ENCODE data around the gene HIC1. TPM values are rescaled to one million over a fixed set of nuclear protein-coding genes. Genes with fewer than 3 reads are reported as not detected.

Gene HIC1
- total RNA-seq, 2 experiments from 2014 or later = 0.19 to 0.32 TPM

- H3K4me1 ChIP-seq (ENCODE audit: insufficient read depth, low read length, poor library complexity, severe bottlenecking) = peaks cover 54% of the 10 kb centered on the region
- no peaks in the 10 kb centered on the region for H3K9me3 ChIP-seq (ENCODE audit: low read length)
- intact Hi-C loops (cut with micrococcal nuclease; ENCODE audit: unreplicated experiment) = no loop called here
- CTCF ChIA-PET (ENCODE audit: unreplicated experiment) = no interaction called here
- no peaks in the 10 kb centered on the region for H4K20me1 ChIP-seq (ENCODE audit: insufficient read depth, low read length)
- BruUV-seq (replicated peaks) = no TSS peak
- no peaks in the 10 kb centered on the region for H3K9me2 ChIP-seq (ENCODE audit: insufficient read depth, low read length)
- POLR2A ChIA-PET = interaction anchor here (0.6 to 1.0 kb wide), 2 partner anchors 28 to 108 kb away, joined by 3 to 5 read pairs; no protein-coding TSS in a partner anchor
- H3K36me3 ChIP-seq (ENCODE audit: insufficient read depth, low read length) = no peaks in the 10 kb centered on the region
- no peak overlapping the region for H2AFZ ChIP-seq (ENCODE audit: low read length)
- no peak overlapping the region for H3K4me3 ChIP-seq (ENCODE audit: low read depth, low read length, poor library complexity, severe bottlenecking)
- H3K4me2 ChIP-seq (ENCODE audit: low read length) = peak overlapping the region; percentile 70
- TF ChIP-seq CTCF (conservative IDR thresholded peaks at IDR 0.05; ENCODE audit: low read length) (no peak), EZH2phosphoT487 (IDR thresholded peaks at IDR 0.05; ENCODE audit: borderline replicate concordance, low read depth, low read length) (no peak)
- H3K79me2 ChIP-seq (ENCODE audit: insufficient read depth, low read depth, low read length) = no peaks in the 10 kb centered on the region
- no peak for DNase-seq (ENCODE audit: low spot score)
- no peak overlapping the region for H3K27ac ChIP-seq (ENCODE audit: low read depth, low read length, poor library complexity, severe bottlenecking)
Observed at GRCh38 chr17:2090804-2091534, 36.1 kb downstream of the HIC1 start.

GRCh38 chr17:2092253-2092652 lies 37.4 kb downstream of the HIC1 start:
- POLR2A ChIA-PET = interaction anchor here (0.7 kb wide), 1 partner anchor 22 kb away, joined by 3 read pairs; no protein-coding TSS in a partner anchor

More at GRCh38 chr17:2092253-2092652, 37.4 kb downstream of the HIC1 start:
- H2AFZ ChIP-seq (ENCODE audit: low read length) = no peak overlapping the region
- CTCF ChIA-PET (ENCODE audit: unreplicated experiment) = no interaction called here
- TF ChIP-seq EZH2phosphoT487 (IDR thresholded peaks at IDR 0.05; ENCODE audit: borderline replicate concordance, low read depth, low read length) = no peak
- no peak for TF ChIP-seq CTCF (conservative IDR thresholded peaks at IDR 0.05; ENCODE audit: low read length)
- H3K4me2 ChIP-seq (ENCODE audit: low read length) = no peak overlapping the region
- no peak overlapping the region for H3K4me3 ChIP-seq (ENCODE audit: low read depth, low read length, poor library complexity, severe bottlenecking)
- no peaks in the 10 kb centered on the region for H4K20me1 ChIP-seq (ENCODE audit: insufficient read depth, low read length)
- H3K9me3 ChIP-seq (ENCODE audit: low read length) = no peaks in the 10 kb centered on the region
- H3K27ac ChIP-seq (ENCODE audit: low read depth, low read length, poor library complexity, severe bottlenecking) = no peak overlapping the region
- H3K79me2 ChIP-seq (ENCODE audit: insufficient read depth, low read depth, low read length) = no peaks in the 10 kb centered on the region
- BruUV-seq (replicated peaks) = no TSS peak
- H3K36me3 ChIP-seq (ENCODE audit: insufficient read depth, low read length) = no peaks in the 10 kb centered on the region
- no peak for DNase-seq (ENCODE audit: low spot score)
- intact Hi-C loops (cut with micrococcal nuclease; ENCODE audit: unreplicated experiment) = no loop called here
- peaks cover 42% of the 10 kb centered on the region for H3K4me1 ChIP-seq (ENCODE audit: insufficient read depth, low read length, poor library complexity, severe bottlenecking)
- no peaks in the 10 kb centered on the region for H3K9me2 ChIP-seq (ENCODE audit: insufficient read depth, low read length)

Measured in OCI-LY7 (cell line).